ENCODE data around the gene RPN1.

Gene RPN1

DNA sequence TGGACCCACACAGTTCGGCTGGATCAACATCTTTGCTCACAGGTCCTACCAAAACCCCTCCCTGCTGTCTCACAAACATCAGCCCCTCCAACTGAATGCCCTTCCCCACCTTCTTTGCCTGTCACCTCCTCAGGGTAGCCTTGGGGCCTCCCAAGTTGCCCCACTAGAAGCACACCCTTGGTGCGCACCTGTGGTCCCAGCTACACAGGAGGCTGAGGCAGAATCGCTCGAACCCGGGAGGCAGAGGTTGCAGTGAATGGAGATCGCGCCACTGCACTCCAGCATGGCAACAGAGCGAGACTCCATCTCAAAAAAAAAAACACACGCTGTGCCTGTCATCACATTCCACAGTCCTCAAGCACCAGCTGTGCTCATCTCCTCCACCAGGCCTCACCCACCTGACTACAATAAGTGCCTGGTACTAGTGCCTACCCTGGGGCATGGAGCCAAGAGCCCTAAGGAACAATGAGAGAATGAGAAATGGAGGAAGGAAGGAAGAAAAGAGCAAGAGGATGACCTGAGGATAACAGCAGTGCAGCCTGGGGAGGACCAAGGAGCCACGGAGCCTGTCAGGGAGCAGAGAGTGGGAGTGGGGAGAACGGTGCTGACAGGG lies 26.0 kb downstream of the RPN1 start:
- H3K4me3 ChIP-seq (ENCODE audit: low read depth in 1 of 2, low read length in 2 of 2) = no peak overlapping the region
- TF ChIP-seq, protein P1, sequence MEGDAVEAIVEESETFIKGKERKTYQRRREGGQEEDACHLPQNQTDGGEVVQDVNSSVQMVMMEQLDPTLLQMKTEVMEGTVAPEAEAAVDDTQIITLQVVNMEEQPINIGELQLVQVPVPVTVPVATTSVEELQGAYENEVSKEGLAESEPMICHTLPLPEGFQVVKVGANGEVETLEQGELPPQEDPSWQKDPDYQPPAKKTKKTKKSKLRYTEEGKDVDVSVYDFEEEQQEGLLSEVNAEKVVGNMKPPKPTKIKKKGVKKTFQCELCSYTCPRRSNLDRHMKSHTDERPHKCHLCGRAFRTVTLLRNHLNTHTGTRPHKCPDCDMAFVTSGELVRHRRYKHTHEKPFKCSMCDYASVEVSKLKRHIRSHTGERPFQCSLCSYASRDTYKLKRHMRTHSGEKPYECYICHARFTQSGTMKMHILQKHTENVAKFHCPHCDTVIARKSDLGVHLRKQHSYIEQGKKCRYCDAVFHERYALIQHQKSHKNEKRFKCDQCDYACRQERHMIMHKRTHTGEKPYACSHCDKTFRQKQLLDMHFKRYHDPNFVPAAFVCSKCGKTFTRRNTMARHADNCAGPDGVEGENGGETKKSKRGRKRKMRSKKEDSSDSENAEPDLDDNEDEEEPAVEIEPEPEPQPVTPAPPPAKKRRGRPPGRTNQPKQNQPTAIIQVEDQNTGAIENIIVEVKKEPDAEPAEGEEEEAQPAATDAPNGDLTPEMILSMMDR (IDR thresholded peaks at IDR 0.05; ENCODE audit: borderline replicate concordance, extremely low read depth, low read length, poor library complexity, severe bottlenecking) = no peak
- peaks cover 13% of the 10 kb centered on the region for H3K4me1 ChIP-seq (ENCODE audit: insufficient read depth, low read length)
- H4K20me1 ChIP-seq (ENCODE audit: insufficient read depth, low read length) = peaks cover 29% of the 10 kb centered on the region; the same call in 1 of the 2 replicates
- DNase-seq (no peak), ATAC-seq (ENCODE audit: insufficient read depth, low read depth) (no peak)
- H3K27me3 ChIP-seq (ENCODE audit: insufficient read depth, low read length, poor library complexity) = no peaks in the 10 kb centered on the region
- H2AFZ ChIP-seq (ENCODE audit: low read depth, low read length) = no peak overlapping the region
- peaks cover 96% of the 10 kb centered on the region for H3K36me3 ChIP-seq (ENCODE audit: insufficient read depth, low read length)
- no peak overlapping the region for H3K27ac ChIP-seq (ENCODE audit: low read length)
- H3K9me3 ChIP-seq (ENCODE audit: insufficient read depth, low read length, severe bottlenecking) = no peaks in the 10 kb centered on the region
- no peak overlapping the region for H3K4me2 ChIP-seq (ENCODE audit: insufficient read depth, low read length)
- no peak overlapping the region for H3K9ac ChIP-seq (ENCODE audit: low read depth, low read length)
- peaks cover 61% of the 10 kb centered on the region for H3K79me2 ChIP-seq (ENCODE audit: insufficient read depth, low read length)

DNA sequence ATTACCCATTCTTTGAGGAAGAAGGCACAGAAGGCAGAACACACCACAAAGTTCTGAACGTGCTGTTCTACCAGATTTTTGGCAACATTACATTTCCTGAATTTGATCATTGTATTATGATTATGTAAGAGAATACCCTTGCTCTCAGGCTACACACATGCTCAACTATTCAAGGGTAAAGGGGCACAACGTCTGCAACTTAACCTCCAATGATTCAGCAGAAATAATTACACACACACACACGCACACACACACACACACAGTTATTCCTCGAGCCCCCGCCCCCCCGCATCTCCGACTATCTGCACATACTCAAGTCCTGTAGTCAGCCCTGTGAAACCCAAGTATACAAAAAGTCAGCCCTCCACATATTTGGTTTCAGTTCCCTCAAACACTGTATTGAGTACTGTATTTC lies 26.8 kb downstream of the RPN1 start:
- H2AFZ ChIP-seq (ENCODE audit: low read depth, low read length) = no peak overlapping the region
- H3K27me3 ChIP-seq (ENCODE audit: insufficient read depth, low read length, poor library complexity) = no peaks in the 10 kb centered on the region
- H3K27ac ChIP-seq (ENCODE audit: low read length) = no peak overlapping the region
- peaks cover 96% of the 10 kb centered on the region for H3K36me3 ChIP-seq (ENCODE audit: insufficient read depth, low read length)
- peaks cover 21% of the 10 kb centered on the region for H3K4me1 ChIP-seq (ENCODE audit: insufficient read depth, low read length)
- no peak overlapping the region for H3K9ac ChIP-seq (ENCODE audit: low read depth, low read length)
- peaks cover 29% of the 10 kb centered on the region; the same call in 1 of the 2 replicates for H4K20me1 ChIP-seq (ENCODE audit: insufficient read depth, low read length)
- no peak for TF ChIP-seq EZH2 (IDR thresholded peaks at IDR 0.05; ENCODE audit: borderline replicate concordance, low read depth, low read length, severe bottlenecking)
- TF ChIP-seq, protein P1 (IDR thresholded peaks at IDR 0.05; ENCODE audit: borderline replicate concordance, extremely low read depth, low read length, poor library complexity, severe bottlenecking) = no peak
- H3K4me2 ChIP-seq (ENCODE audit: insufficient read depth, low read length) = no peak overlapping the region
- H3K9me3 ChIP-seq (ENCODE audit: insufficient read depth, low read length, severe bottlenecking) = no peaks in the 10 kb centered on the region
- no peak overlapping the region for H3K4me3 ChIP-seq (ENCODE audit: low read depth in 1 of 2, low read length in 2 of 2)
- H3K79me2 ChIP-seq (ENCODE audit: insufficient read depth, low read length) = peaks cover 56% of the 10 kb centered on the region
- ATAC-seq (ENCODE audit: insufficient read depth, low read depth) = no peak
- DNase-seq = no peak

DNA sequence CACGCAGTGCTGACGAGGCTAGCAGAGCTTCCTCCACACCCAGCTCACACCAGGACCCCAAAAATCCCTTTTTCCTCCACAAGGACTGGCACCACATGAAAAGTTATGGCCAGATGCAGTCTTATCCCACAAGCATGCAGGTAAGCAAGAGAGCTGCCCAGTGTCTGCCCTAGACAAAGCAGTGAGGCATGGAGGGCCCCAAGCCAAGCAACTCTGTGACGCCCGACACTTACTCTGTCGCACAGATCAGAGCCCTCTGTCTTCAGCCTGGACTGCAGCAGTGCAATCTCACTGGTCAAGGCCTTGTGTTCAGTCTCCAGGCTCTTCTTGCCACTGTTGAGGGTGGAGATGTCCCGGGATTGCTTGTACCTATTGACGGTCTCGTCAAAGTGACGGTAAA lies 28.7 kb downstream of the RPN1 start:
- H2AFZ ChIP-seq (ENCODE audit: low read depth, low read length) = no peak overlapping the region
- peaks cover 87% of the 10 kb centered on the region for H3K36me3 ChIP-seq (ENCODE audit: insufficient read depth, low read length)
- H3K4me2 ChIP-seq (ENCODE audit: insufficient read depth, low read length) = no peak overlapping the region
- no peak overlapping the region for H3K27ac ChIP-seq (ENCODE audit: low read length)
- no peaks in the 10 kb centered on the region for H3K27me3 ChIP-seq (ENCODE audit: insufficient read depth, low read length, poor library complexity)
- H3K9me3 ChIP-seq (ENCODE audit: insufficient read depth, low read length, severe bottlenecking) = no peaks in the 10 kb centered on the region
- H3K4me3 ChIP-seq (ENCODE audit: low read depth in 1 of 2, low read length in 2 of 2) = no peak overlapping the region
- peaks cover 25% of the 10 kb centered on the region; the same call in 1 of the 2 replicates for H4K20me1 ChIP-seq (ENCODE audit: insufficient read depth, low read length)
- H3K9ac ChIP-seq (ENCODE audit: low read depth, low read length) = no peak overlapping the region
- peaks cover 55% of the 10 kb centered on the region for H3K79me2 ChIP-seq (ENCODE audit: insufficient read depth, low read length)
- TF ChIP-seq, protein P1 (IDR thresholded peaks at IDR 0.05; ENCODE audit: borderline replicate concordance, extremely low read depth, low read length, poor library complexity, severe bottlenecking) = no peak
- TF ChIP-seq EZH2 (IDR thresholded peaks at IDR 0.05; ENCODE audit: borderline replicate concordance, low read depth, low read length, severe bottlenecking) = no peak
- peaks cover 34% of the 10 kb centered on the region for H3K4me1 ChIP-seq (ENCODE audit: insufficient read depth, low read length)
- DNase-seq = no peak
- no peak for ATAC-seq (ENCODE audit: insufficient read depth, low read depth)

All from DND-41 (cell line).